K562 (cell line): ENCODE measurements around the gene TSSK2. TPM values are rescaled to one million over a fixed set of nuclear protein-coding genes. Genes with fewer than 3 reads are reported as not detected.
A peak's percentile ranks its signal among the peaks of the same experiment; 100 is the strongest.

Experiments used
- ARID2 ChIP-seq: fragments of 450-650 bp; IDR thresholded peaks from 2 replicates; pipeline ENCODE4 v1.6.1; 2017; ENCODE audit warnings: antibody characterized with exemption, mild to moderate bottlenecking
- E2F3 ChIP-seq: fragments of 250-450 bp; sonication (Bioruptor Pico); IDR thresholded peaks from 2 replicates; pipeline ENCODE4 v1.4.0; 2020; ENCODE audit warnings: mild to moderate bottlenecking
- ILF3 ChIP-seq: fragments of 450-650 bp; IDR thresholded peaks from 2 replicates; pipeline ENCODE4 v1.6.1; 2018; ENCODE audit warnings: antibody characterized with exemption, mild to moderate bottlenecking, moderate library complexity, borderline replicate concordance
- JUNB ChIP-seq: fragments of 450-650 bp; formaldehyde crosslinking; conservative IDR thresholded peaks from 2 replicates; pipeline ENCODE4 v1.4.0; 2020; ENCODE audit warnings: mild to moderate bottlenecking
- PHF21A ChIP-seq: fragments of 450-650 bp; IDR thresholded peaks from 2 replicates; pipeline ENCODE4 v1.6.1; 2017; ENCODE audit warnings: low read depth, borderline replicate concordance
- PHTF2 ChIP-seq: fragments of 250-450 bp; sonication (Bioruptor Pico); IDR thresholded peaks from 2 replicates; pipeline ENCODE4 v1.5.0; 2021; ENCODE audit warnings: mild to moderate bottlenecking
- RBFOX2 ChIP-seq: fragments of 200-400 bp; formaldehyde crosslinking; IDR thresholded peaks from 2 replicates; pipeline ENCODE4 v1.6.1; 2017; ENCODE audit warnings: low read depth, mild to moderate bottlenecking, low read length, moderate library complexity
- SNIP1 ChIP-seq: fragments of 450-650 bp; IDR thresholded peaks from 2 replicates; pipeline ENCODE4 v1.7.1; 2017; ENCODE audit warnings: low read depth, mild to moderate bottlenecking
- XRCC5 ChIP-seq: fragments of 200-400 bp; formaldehyde crosslinking; IDR thresholded peaks from 2 replicates; pipeline ENCODE4 v1.6.1; 2017; ENCODE audit warnings: low read depth, mild to moderate bottlenecking, low read length
- ZKSCAN3 ChIP-seq: fragments of 250-450 bp; sonication (Bioruptor Pico); IDR thresholded peaks from 2 replicates; pipeline ENCODE4 v1.4.0; 2020
- ZNF57 ChIP-seq: fragments of 450-650 bp; formaldehyde crosslinking; IDR thresholded peaks from 2 replicates; pipeline ENCODE4 v1.4.0; 2020; ENCODE audit warnings: mild to moderate bottlenecking, moderate library complexity
- ZNF75A ChIP-seq: fragments of 450-650 bp; formaldehyde crosslinking; IDR thresholded peaks from 2 replicates; pipeline ENCODE4 v1.4.0; 2020; ENCODE audit warnings: mild to moderate bottlenecking
- ZNF764 ChIP-seq: fragments of 250-450 bp; sonication (Bioruptor Pico); IDR thresholded peaks from 2 replicates; pipeline ENCODE4 v1.4.0; 2020; ENCODE audit warnings: low read depth, mild to moderate bottlenecking, moderate library complexity
- polyA plus RNA-seq, 8 experiments: library from polyadenylated mRNA; depleted of rRNA in 4 of 8; stranded (reverse) in 5 of 8; unstranded in 3 of 8; fragments of >200 nt; fragmentation: Nextera tagmentation in 2 of 8; fragmentation: Illumina TruSeq in 1 of 8; extraction: Ambion mirVana in 2 of 8; extraction: Trizol in 1 of 8; gene quantifications; 2 replicates each; pipeline versions ENCODE4 v1.2.1 to v1.2.3, GENCODE V29; 2011 to 2014; ENCODE audit warnings: inconsistent platforms in 1 of 8, missing spikeins in 1 of 8
- total RNA-seq, 7 experiments: library from RNA; depleted of rRNA in 6 of 7; stranded (reverse); fragments of >200 nt in 6 of 7; fragmentation: Illumina TruSeq in 2 of 7; extraction: Trizol in 2 of 7; gene quantifications; 2 replicates each; pipeline versions ENCODE4 v1.2.1 to v1.2.3, GENCODE V29; 2011 to 2021; ENCODE audit warnings: low replicate concordance in 1 of 7
- TF ChIP-seq, protein P1 (sequence below): fragments of 250-450 bp; sonication (Bioruptor Pico); IDR thresholded peaks from 2 replicates; pipeline ENCODE4 v1.8.0; 2022; ENCODE audit warnings: inconsistent platforms
- TF ChIP-seq, protein P2 (sequence below): fragments of 450-650 bp; IDR thresholded peaks from 2 replicates; pipeline ENCODE4 v1.6.1; 2017; ENCODE audit warnings: antibody characterized with exemption, mild to moderate bottlenecking
- TF ChIP-seq, protein P3 (sequence below): fragments of 450-650 bp; IDR thresholded peaks from one replicate; pipeline ENCODE4 v1.6.1; 2018; ENCODE audit warnings: mild to moderate bottlenecking, moderate library complexity; ENCODE audit not compliant: partially characterized antibody
- TF ChIP-seq, protein P4 (sequence below): sonication (generic); formaldehyde crosslinking; IDR thresholded peaks from 2 replicates; pipeline ENCODE4 v1.8.0; 2023; ENCODE audit warnings: mild to moderate bottlenecking, missing genetic modification reagents
- TF ChIP-seq, protein P5 (sequence below): fragments of 250-450 bp; sonication (Bioruptor Pico); IDR thresholded peaks from 2 replicates; pipeline ENCODE4 v1.8.0; 2022; ENCODE audit warnings: inconsistent platforms, mild to moderate bottlenecking, moderate library complexity, borderline replicate concordance

The TSSK2 gene
- total and polyA plus RNA-seq, 9 of the 15 experiments (the other 6 are each of a cell fraction or from before 2014, with no cell fraction given) = 0.04 TPM; not detected in 8

DNA sequence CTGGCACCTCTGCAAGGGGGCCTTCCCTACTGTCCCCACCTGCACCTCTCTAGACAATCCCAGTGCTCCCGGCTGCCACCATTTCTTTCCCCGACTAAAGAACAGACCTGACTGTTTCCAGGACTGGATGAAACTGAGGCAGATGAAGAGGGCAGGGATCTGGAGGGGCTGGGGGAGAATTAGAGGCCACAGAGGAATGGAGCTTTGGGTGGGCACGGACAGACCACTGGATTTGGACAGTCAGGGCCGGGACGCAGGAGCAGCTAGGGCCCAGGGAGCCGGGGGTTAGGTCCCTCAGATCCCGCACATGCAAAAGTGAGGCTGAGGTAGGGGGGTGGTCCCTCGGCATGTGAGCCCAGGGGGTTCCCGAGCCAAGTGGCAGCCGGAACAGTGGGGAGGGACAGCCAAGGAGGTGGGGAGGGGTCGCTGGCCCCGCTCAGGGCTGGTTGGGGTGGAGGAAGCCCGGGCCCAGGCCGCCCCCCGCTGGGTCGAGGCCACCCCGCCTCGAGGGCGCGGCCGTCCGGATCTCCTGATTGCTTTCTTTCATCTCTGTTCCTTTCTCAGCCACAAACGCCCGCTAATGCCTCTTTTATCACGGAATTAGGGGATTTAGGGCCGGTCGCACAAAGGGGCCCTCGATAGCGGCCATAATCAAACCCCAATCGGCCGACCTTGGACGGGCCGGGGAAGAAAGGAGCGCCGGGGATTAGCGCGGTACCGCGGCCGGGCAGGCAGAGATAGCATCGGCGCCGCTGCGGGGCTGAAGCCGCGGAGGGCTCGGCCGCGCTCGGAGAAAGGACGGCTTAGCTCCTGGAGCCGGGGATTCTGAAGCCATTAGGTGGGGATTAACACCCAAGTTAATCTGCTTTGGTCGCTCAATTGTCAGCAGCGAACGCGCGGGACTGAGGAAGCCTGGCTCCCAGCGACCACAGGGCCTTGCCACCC is 38.2 kb downstream of the TSSK2 start (continued):
- no peak for TF ChIP-seq ARID2
- TF ChIP-seq, protein P1, sequence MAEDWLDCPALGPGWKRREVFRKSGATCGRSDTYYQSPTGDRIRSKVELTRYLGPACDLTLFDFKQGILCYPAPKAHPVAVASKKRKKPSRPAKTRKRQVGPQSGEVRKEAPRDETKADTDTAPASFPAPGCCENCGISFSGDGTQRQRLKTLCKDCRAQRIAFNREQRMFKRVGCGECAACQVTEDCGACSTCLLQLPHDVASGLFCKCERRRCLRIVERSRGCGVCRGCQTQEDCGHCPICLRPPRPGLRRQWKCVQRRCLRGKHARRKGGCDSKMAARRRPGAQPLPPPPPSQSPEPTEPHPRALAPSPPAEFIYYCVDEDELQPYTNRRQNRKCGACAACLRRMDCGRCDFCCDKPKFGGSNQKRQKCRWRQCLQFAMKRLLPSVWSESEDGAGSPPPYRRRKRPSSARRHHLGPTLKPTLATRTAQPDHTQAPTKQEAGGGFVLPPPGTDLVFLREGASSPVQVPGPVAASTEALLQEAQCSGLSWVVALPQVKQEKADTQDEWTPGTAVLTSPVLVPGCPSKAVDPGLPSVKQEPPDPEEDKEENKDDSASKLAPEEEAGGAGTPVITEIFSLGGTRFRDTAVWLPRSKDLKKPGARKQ (CRISPR knock-in tag) = no peak
- TF ChIP-seq, protein P2, sequence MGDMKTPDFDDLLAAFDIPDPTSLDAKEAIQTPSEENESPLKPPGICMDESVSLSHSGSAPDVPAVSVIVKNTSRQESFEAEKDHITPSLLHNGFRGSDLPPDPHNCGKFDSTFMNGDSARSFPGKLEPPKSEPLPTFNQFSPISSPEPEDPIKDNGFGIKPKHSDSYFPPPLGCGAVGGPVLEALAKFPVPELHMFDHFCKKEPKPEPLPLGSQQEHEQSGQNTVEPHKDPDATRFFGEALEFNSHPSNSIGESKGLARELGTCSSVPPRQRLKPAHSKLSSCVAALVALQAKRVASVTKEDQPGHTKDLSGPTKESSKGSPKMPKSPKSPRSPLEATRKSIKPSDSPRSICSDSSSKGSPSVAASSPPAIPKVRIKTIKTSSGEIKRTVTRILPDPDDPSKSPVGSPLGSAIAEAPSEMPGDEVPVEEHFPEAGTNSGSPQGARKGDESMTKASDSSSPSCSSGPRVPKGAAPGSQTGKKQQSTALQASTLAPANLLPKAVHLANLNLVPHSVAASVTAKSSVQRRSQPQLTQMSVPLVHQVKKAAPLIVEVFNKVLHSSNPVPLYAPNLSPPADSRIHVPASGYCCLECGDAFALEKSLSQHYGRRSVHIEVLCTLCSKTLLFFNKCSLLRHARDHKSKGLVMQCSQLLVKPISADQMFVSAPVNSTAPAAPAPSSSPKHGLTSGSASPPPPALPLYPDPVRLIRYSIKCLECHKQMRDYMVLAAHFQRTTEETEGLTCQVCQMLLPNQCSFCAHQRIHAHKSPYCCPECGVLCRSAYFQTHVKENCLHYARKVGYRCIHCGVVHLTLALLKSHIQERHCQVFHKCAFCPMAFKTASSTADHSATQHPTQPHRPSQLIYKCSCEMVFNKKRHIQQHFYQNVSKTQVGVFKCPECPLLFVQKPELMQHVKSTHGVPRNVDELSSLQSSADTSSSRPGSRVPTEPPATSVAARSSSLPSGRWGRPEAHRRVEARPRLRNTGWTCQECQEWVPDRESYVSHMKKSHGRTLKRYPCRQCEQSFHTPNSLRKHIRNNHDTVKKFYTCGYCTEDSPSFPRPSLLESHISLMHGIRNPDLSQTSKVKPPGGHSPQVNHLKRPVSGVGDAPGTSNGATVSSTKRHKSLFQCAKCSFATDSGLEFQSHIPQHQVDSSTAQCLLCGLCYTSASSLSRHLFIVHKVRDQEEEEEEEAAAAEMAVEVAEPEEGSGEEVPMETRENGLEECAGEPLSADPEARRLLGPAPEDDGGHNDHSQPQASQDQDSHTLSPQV = no peak
- TF ChIP-seq ZKSCAN3 (CRISPR knock-in tag) = no peak
- TF ChIP-seq, protein P3, sequence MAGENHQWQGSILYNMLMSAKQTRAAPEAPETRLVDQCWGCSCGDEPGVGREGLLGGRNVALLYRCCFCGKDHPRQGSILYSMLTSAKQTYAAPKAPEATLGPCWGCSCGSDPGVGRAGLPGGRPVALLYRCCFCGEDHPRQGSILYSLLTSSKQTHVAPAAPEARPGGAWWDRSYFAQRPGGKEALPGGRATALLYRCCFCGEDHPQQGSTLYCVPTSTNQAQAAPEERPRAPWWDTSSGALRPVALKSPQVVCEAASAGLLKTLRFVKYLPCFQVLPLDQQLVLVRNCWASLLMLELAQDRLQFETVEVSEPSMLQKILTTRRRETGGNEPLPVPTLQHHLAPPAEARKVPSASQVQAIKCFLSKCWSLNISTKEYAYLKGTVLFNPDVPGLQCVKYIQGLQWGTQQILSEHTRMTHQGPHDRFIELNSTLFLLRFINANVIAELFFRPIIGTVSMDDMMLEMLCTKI = no peak
- no peak for TF ChIP-seq ILF3
- TF ChIP-seq, protein P4, sequence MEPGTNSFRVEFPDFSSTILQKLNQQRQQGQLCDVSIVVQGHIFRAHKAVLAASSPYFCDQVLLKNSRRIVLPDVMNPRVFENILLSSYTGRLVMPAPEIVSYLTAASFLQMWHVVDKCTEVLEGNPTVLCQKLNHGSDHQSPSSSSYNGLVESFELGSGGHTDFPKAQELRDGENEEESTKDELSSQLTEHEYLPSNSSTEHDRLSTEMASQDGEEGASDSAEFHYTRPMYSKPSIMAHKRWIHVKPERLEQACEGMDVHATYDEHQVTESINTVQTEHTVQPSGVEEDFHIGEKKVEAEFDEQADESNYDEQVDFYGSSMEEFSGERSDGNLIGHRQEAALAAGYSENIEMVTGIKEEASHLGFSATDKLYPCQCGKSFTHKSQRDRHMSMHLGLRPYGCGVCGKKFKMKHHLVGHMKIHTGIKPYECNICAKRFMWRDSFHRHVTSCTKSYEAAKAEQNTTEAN = no peak
- TF ChIP-seq PHTF2 (CRISPR knock-in tag) = no peak
- TF ChIP-seq SNIP1 = no peak
- no peak for TF ChIP-seq ZNF75A (CRISPR knock-in tag)
- no peak for TF ChIP-seq JUNB (CRISPR knock-in tag)
- no peak for TF ChIP-seq PHF21A
- peak; percentile 74 for TF ChIP-seq E2F3 (CRISPR knock-in tag)
- no peak for TF ChIP-seq XRCC5
- TF ChIP-seq ZNF764 (CRISPR knock-in tag) = peak; percentile 40
- TF ChIP-seq, protein P5, sequence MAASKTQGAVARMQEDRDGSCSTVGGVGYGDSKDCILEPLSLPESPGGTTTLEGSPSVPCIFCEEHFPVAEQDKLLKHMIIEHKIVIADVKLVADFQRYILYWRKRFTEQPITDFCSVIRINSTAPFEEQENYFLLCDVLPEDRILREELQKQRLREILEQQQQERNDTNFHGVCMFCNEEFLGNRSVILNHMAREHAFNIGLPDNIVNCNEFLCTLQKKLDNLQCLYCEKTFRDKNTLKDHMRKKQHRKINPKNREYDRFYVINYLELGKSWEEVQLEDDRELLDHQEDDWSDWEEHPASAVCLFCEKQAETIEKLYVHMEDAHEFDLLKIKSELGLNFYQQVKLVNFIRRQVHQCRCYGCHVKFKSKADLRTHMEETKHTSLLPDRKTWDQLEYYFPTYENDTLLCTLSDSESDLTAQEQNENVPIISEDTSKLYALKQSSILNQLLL (CRISPR knock-in tag) = no peak
- TF ChIP-seq RBFOX2 = no peak
- no peak for TF ChIP-seq ZNF57 (CRISPR knock-in tag)
